ENCODE data around the gene ANGPTL4.
"Not testable (repeated sequence)": the region's sequence is repeated elsewhere in the genome, so short reads cannot be mapped to it uniquely, and the experiment has no call there.

Gene ANGPTL4

GRCh38 chr19:8334458-8335342 lies 29.3 kb upstream of the ANGPTL4 start:
- peak; percentile 48 for DNase-seq (ENCODE audit: low read depth)

GRCh38 chr19:8335343-8336071 lies 28.4 kb upstream of the ANGPTL4 start:
- no peak for DNase-seq (ENCODE audit: low read depth)

GRCh38 chr19:8336072-8336569 lies 27.8 kb upstream of the ANGPTL4 start:
- DNase-seq (ENCODE audit: low read depth): no peak

- no peak for DNase-seq (ENCODE audit: low read depth)
Measured at GRCh38 chr19:8336660-8337059, 27.3 kb upstream of the ANGPTL4 start.

GRCh38 chr19:8337728-8338127 lies 26.2 kb upstream of the ANGPTL4 start:
- DNase-seq (ENCODE audit: low read depth): no peak

GRCh38 chr19:8338835-8339234 lies 25.1 kb upstream of the ANGPTL4 start:
- DNase-seq (ENCODE audit: low read depth): no peak

GRCh38 chr19:8340341-8341096 lies 23.4 kb upstream of the ANGPTL4 start:
- DNase-seq (ENCODE audit: low read depth): no peak

GRCh38 chr19:8341504-8341903 lies 22.5 kb upstream of the ANGPTL4 start:
- not testable (repeated sequence) for DNase-seq (ENCODE audit: low read depth)

GRCh38 chr19:8342316-8342683 lies 21.7 kb upstream of the ANGPTL4 start:
- DNase-seq (ENCODE audit: low read depth): no peak

- peak; percentile 92 for DNase-seq (ENCODE audit: low read depth)
Measured at GRCh38 chr19:8342684-8343482, 21.1 kb upstream of the ANGPTL4 start, which contains the start of gene KANK3. Gene KANK3 (minus strand): TSS chr19:8343262. CDS start chr19:8337828, 5,434 bp downstream.

- DNase-seq (ENCODE audit: low read depth): no peak
Measured at GRCh38 chr19:8343483-8343844, 20.5 kb upstream of the ANGPTL4 start.

- not testable (repeated sequence) for DNase-seq (ENCODE audit: low read depth)
Measured at GRCh38 chr19:8349629-8350372, 14.2 kb upstream of the ANGPTL4 start.

- peak; percentile 47 for DNase-seq (ENCODE audit: low read depth)
Measured at GRCh38 chr19:8352134-8352827, 11.7 kb upstream of the ANGPTL4 start.

GRCh38 chr19:8352845-8353244 lies 11.1 kb upstream of the ANGPTL4 start:
- not testable (repeated sequence) for DNase-seq (ENCODE audit: low read depth)

GRCh38 chr19:8355631-8356402 lies 8.1 kb upstream of the ANGPTL4 start:
- peak; percentile 99 for DNase-seq (ENCODE audit: low read depth)

GRCh38 chr19:8357007-8357521 lies 6.9 kb upstream of the ANGPTL4 start:
- no peak for DNase-seq (ENCODE audit: low read depth)

GRCh38 chr19:8358948-8359347 lies 5.0 kb upstream of the ANGPTL4 start:
- no peak for DNase-seq (ENCODE audit: low read depth)

- no peak for DNase-seq (ENCODE audit: low read depth)
Measured at GRCh38 chr19:8360196-8360595, 3.8 kb upstream of the ANGPTL4 start.

All from EH (cell line).